Measurements from ENCODE around the gene STK11.

DNA sequence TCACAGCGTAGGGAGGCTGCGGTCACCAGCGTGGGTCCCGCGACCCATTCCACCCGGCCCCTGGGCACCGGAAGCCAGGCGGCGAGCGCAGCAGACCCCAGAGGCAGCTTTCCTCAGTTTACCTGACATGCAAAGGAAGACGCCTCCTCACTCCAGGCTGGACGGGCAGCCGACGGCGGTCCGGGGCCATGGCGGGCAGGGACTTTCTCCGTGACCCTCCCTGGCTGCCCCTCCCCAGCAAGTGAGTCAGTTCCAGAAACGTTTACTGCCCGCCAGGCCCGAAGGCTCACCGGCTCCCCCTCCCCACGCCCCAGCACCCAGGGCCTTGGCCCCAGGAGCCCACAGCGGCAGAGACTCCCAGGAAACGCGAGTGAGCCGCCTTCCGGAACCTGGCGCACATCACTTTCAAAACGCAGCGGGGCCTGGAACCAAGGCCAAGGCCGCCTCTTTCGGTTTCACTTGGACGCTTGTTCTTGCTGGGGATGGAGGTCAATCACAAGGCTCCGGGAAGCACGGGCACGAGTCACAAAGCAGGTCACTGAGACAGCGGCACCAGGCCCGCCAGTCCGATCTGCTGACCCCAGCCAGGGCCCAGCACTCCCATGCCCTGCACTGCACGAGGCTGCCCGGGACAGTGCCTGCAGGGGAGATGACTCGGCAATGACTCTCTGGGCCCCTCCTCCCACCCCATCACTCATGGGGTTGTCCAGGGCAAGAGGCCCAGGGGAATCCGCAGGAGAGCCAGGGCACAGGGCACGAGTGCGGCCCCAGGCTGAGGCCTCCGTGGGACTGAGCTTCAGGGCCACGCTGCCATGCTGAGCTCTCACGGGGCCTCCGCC lies 36.8 kb upstream of the STK11 start:
- TF ChIP-seq, protein P1, sequence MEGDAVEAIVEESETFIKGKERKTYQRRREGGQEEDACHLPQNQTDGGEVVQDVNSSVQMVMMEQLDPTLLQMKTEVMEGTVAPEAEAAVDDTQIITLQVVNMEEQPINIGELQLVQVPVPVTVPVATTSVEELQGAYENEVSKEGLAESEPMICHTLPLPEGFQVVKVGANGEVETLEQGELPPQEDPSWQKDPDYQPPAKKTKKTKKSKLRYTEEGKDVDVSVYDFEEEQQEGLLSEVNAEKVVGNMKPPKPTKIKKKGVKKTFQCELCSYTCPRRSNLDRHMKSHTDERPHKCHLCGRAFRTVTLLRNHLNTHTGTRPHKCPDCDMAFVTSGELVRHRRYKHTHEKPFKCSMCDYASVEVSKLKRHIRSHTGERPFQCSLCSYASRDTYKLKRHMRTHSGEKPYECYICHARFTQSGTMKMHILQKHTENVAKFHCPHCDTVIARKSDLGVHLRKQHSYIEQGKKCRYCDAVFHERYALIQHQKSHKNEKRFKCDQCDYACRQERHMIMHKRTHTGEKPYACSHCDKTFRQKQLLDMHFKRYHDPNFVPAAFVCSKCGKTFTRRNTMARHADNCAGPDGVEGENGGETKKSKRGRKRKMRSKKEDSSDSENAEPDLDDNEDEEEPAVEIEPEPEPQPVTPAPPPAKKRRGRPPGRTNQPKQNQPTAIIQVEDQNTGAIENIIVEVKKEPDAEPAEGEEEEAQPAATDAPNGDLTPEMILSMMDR (IDR thresholded peaks at IDR 0.05; ENCODE audit: insufficient read depth, low read depth, low read length): no peak
- TF ChIP-seq EZH2 (IDR thresholded peaks at IDR 0.05; ENCODE audit: insufficient read depth, low read length): no peak
